Measurements from ENCODE around the gene HSD11B2.

- TF ChIP-seq REST (IDR thresholded peaks at IDR 0.05; ENCODE audit: insufficient read depth in 1 of 2, low read depth in 2 of 2, low read length in 2 of 2) (no peak), POLR2AphosphoS5 (IDR thresholded peaks at IDR 0.05; ENCODE audit: low read depth, low read length) (no peak), TAF1 (IDR thresholded peaks at IDR 0.05; ENCODE audit: borderline replicate concordance, insufficient read depth, low read length) (no peak), SIN3A (IDR thresholded peaks at IDR 0.05; ENCODE audit: borderline replicate concordance, insufficient read depth, low read length) (no peak), FOXP2 (optimal IDR thresholded peaks at IDR 0.05; ENCODE audit: borderline replicate concordance, extremely low read depth, extremely low read length, insufficient read depth) (no peak)
These were observed 18.6 kb upstream of the HSD11B2 start for GRCh38 chr16:67412294-67412693.

Data from PFSK-1 (cell line).